H1 (cell line): ENCODE data around the gene HACD1. TPM values are rescaled to one million over a fixed set of nuclear protein-coding genes. Genes with fewer than 3 reads are reported as not detected.

Experiments used
- CTCF ChIA-PET: fragments of 300-600 bp; sonication (Branson Sonifier 250); formaldehyde crosslinking; loops from one replicate; lab custom pipeline; 2021; ENCODE audit not compliant: partially characterized antibody; lab: Charles Lee
- POLR2A ChIA-PET: fragments of 300-600 bp; sonication (Branson Sonifier 250); formaldehyde crosslinking; loops from one replicate; lab custom pipeline; 2021; ENCODE audit warnings: inconsistent platforms; ENCODE audit not compliant: partially characterized antibody; lab: Charles Lee
- DNase-seq, 2 experiments: peaks; one replicate each; pipeline versions ENCODE4 v3.0.0 to v3.0.0-alpha.2; 2010 to 2022; ENCODE audit warnings: low spot score in 2 of 2, low read depth in 1 of 2, mixed read lengths in 1 of 2
- FAIRE-seq: peaks from 2 replicates; lab custom pipeline; 2011; peaks lifted over from hg19 to GRCh38; lab: Jason Lieb, UNC
- H2AFZ ChIP-seq: 2 replicates; pipeline ENCODE4 v1.8.1; 2012; ENCODE audit warnings: low read length, inconsistent platforms
- H2AK5ac ChIP-seq: 2 replicates; pipeline ENCODE4 v1.6.1; 2013; ENCODE audit warnings: low read depth, low read length
- H2BK120ac ChIP-seq: replicated peaks from 2 replicates; pipeline ENCODE3; 2013; ENCODE audit warnings: low read depth, low read length, inconsistent platforms
- H2BK12ac ChIP-seq: 2 replicates; pipeline ENCODE4 v1.6.1; 2013; ENCODE audit warnings: low read depth, low read length
- H2BK15ac ChIP-seq: 2 replicates; pipeline ENCODE4 v1.6.1; 2013; ENCODE audit warnings: low read length
- H2BK20ac ChIP-seq: 2 replicates; pipeline ENCODE4 v1.6.1; 2013; ENCODE audit warnings: low read length
- H2BK5ac ChIP-seq: 2 replicates; pipeline ENCODE4 v1.6.1; 2013; ENCODE audit warnings: low read depth, low read length
- H3K14ac ChIP-seq: 2 replicates; pipeline ENCODE4 v1.6.1; 2013; ENCODE audit warnings: inconsistent platforms; ENCODE audit not compliant: insufficient read length
- H3K18ac ChIP-seq: 2 replicates; pipeline ENCODE4 v1.6.1; 2013; ENCODE audit warnings: low read length; ENCODE audit errors: extremely low read depth
- H3K23ac ChIP-seq: 2 replicates; pipeline ENCODE4 v1.6.1; 2013; ENCODE audit warnings: inconsistent platforms; ENCODE audit not compliant: insufficient read length
- H3K23me2 ChIP-seq: 2 replicates; pipeline ENCODE4 v1.6.1; 2013; ENCODE audit warnings: low read depth, low read length
- H3K27ac ChIP-seq: 2 replicates; pipeline ENCODE4 v1.6.1; 2011; ENCODE audit warnings: low read depth, low read length, inconsistent platforms
- H3K27me3 ChIP-seq, 4 experiments: replicated peaks in 1 of 4; 1 replicate in 1 of 4; 2 replicates in 3 of 4; pipeline versions ENCODE4 v1.6.1 to v1.8.1; 2011 to 2013; ENCODE audit warnings: low read length in 3 of 4, mild to moderate bottlenecking in 3 of 4, inconsistent platforms in 2 of 4, mixed read lengths in 2 of 4, moderate library complexity in 1 of 4; ENCODE audit not compliant: control insufficient read depth in 3 of 4, insufficient read depth in 3 of 4; ENCODE audit errors: extremely low read depth in 1 of 4
- H3K36me3 ChIP-seq, 4 experiments: 2 replicates each; pipeline versions ENCODE4 v1.6.1 to v1.8.1; 2011 to 2013; ENCODE audit warnings: mild to moderate bottlenecking in 4 of 4, low read length in 3 of 4, moderate library complexity in 2 of 4, control low read depth in 1 of 4, inconsistent platforms in 1 of 4; ENCODE audit not compliant: insufficient read depth in 4 of 4, control insufficient read depth in 2 of 4
- H3K4ac ChIP-seq: replicated peaks from 2 replicates; pipeline ENCODE3; 2013; ENCODE audit warnings: low read length, low read depth, mixed read lengths, inconsistent platforms; ENCODE audit not compliant: insufficient read length
- H3K4me1 ChIP-seq, 4 experiments: replicated peaks in 1 of 4; 1 replicate in 1 of 4; 2 replicates in 3 of 4; pipeline versions ENCODE4 v1.6.1 to v1.8.1; 2011 to 2013; ENCODE audit warnings: low read length in 3 of 4, inconsistent platforms in 2 of 4, mixed read lengths in 1 of 4; ENCODE audit not compliant: insufficient read depth in 4 of 4, control insufficient read depth in 3 of 4
- H3K4me2 ChIP-seq, 2 experiments: 2 replicates each; pipeline versions ENCODE4 v1.6.1 to v1.8.1; 2011 to 2013; ENCODE audit warnings: low read depth in 2 of 2, low read length in 2 of 2, control low read depth in 1 of 2, inconsistent platforms in 1 of 2, mild to moderate bottlenecking in 1 of 2; ENCODE audit not compliant: insufficient read depth in 1 of 2
- H3K4me3 ChIP-seq, 4 experiments: fragments of 200-600, 300-600 bp in 1 of 4; sonication (generic), shearing (Covaris generic), sonication (Bioruptor Twin) in 1 of 4; 2 replicates each; pipeline versions ENCODE4 v1.5.1 to v1.8.1; 2011 to 2016; ENCODE audit warnings: low read length in 4 of 4, low read depth in 3 of 4, control low read depth in 2 of 4, inconsistent platforms in 2 of 4, mild to moderate bottlenecking in 2 of 4, mixed read lengths in 1 of 4, moderate library complexity in 1 of 4; ENCODE audit not compliant: insufficient read depth in 2 of 4; ENCODE audit errors: extremely low read depth in 1 of 4
- H3K56ac ChIP-seq: replicated peaks from 2 replicates; pipeline ENCODE3; 2013; ENCODE audit warnings: low read depth, mild to moderate bottlenecking, mixed read lengths, low read length, inconsistent platforms; ENCODE audit not compliant: insufficient read length
- H3K79me1 ChIP-seq: 2 replicates; pipeline ENCODE4 v1.6.1; 2013; ENCODE audit warnings: low read depth, low read length, control low read depth
- H3K79me2 ChIP-seq, 2 experiments: 2 replicates each; pipeline versions ENCODE4 v1.6.1 to v1.8.1; 2012 to 2013; ENCODE audit warnings: low read length in 2 of 2, mild to moderate bottlenecking in 2 of 2, inconsistent platforms in 1 of 2; ENCODE audit not compliant: insufficient read depth in 2 of 2, control insufficient read depth in 1 of 2
- H3K9ac ChIP-seq, 4 experiments: replicated peaks in 1 of 4; 1 replicate in 1 of 4; 2 replicates in 3 of 4; pipeline versions ENCODE4 v1.6.1 to v1.8.1; 2011 to 2013; ENCODE audit warnings: low read depth in 3 of 4, low read length in 3 of 4, control low read depth in 2 of 4, mild to moderate bottlenecking in 2 of 4, moderate library complexity in 2 of 4, inconsistent platforms in 1 of 4; ENCODE audit errors: extremely low read depth in 1 of 4
- H3K9me3 ChIP-seq, 2 experiments: 2 replicates each; pipeline versions ENCODE4 v1.6.1 to v1.8.1; 2012 to 2013; ENCODE audit warnings: mild to moderate bottlenecking in 2 of 2, moderate library complexity in 2 of 2, control low read depth in 1 of 2, inconsistent platforms in 1 of 2, low read depth in 1 of 2, low read length in 1 of 2, mixed read lengths in 1 of 2; ENCODE audit not compliant: insufficient read depth in 2 of 2
- H4K20me1 ChIP-seq, 2 experiments: replicated peaks in 1 of 2; 2 replicates each; pipeline versions ENCODE3 to v1.8.1; 2011 to 2013; ENCODE audit warnings: inconsistent platforms in 2 of 2, low read length in 2 of 2, mild to moderate bottlenecking in 1 of 2; ENCODE audit not compliant: insufficient read depth in 2 of 2, control insufficient read depth in 1 of 2
- H4K5ac ChIP-seq: 2 replicates; pipeline ENCODE4 v1.6.1; 2013; ENCODE audit warnings: low read length, low read depth, mixed read lengths, inconsistent platforms; ENCODE audit not compliant: insufficient read length
- H4K8ac ChIP-seq: 2 replicates; pipeline ENCODE4 v1.8.0; 2013; ENCODE audit warnings: mild to moderate bottlenecking, moderate library complexity, low read length, inconsistent platforms; ENCODE audit not compliant: insufficient read depth; ENCODE audit errors: extremely low read depth
- H4K91ac ChIP-seq: replicated peaks from 2 replicates; pipeline ENCODE3; 2013; ENCODE audit warnings: low read length, mixed read lengths, inconsistent platforms; ENCODE audit not compliant: insufficient read length
- ASH2L ChIP-seq: fragments of 200-600, 300-600 bp; sonication (generic); IDR thresholded peaks from one replicate; pipeline ENCODE4 v1.7.1; 2017; ENCODE audit warnings: low read length
- BACH1 ChIP-seq: IDR thresholded peaks from 2 replicates; pipeline ENCODE4 v1.6.1; 2012; ENCODE audit warnings: low read length, improper control_type of control experiment
- BCL11A ChIP-seq, 2 experiments: IDR thresholded peaks; one replicate each; pipeline ENCODE4 v1.6.1; 2011; ENCODE audit warnings: low read depth in 2 of 2, low read length in 2 of 2, mild to moderate bottlenecking in 2 of 2
- CBX8 ChIP-seq: fragments of 300-800, 300-1000 bp; sonication (generic); IDR thresholded peaks from 2 replicates; pipeline ENCODE4 v1.7.1; 2016; ENCODE audit warnings: low read depth, low read length, borderline replicate concordance
- EGR1 ChIP-seq: IDR thresholded peaks from 2 replicates; pipeline ENCODE4 v1.6.1; 2011; ENCODE audit warnings: low read depth, low read length, borderline replicate concordance
- GABPA ChIP-seq: IDR thresholded peaks from 2 replicates; pipeline ENCODE4 v1.6.1; 2011; ENCODE audit warnings: mild to moderate bottlenecking, low read length, moderate library complexity, borderline replicate concordance; ENCODE audit not compliant: insufficient read depth
- HDAC6 ChIP-seq: IDR thresholded peaks from one replicate; pipeline ENCODE4 v1.7.1; 2012; ENCODE audit warnings: low read depth, mild to moderate bottlenecking, inconsistent platforms, low read length, moderate library complexity
- KDM4A ChIP-seq: IDR thresholded peaks from one replicate; pipeline ENCODE4 v1.7.1; 2012; ENCODE audit warnings: low read depth, mild to moderate bottlenecking, moderate library complexity, low read length, inconsistent platforms; ENCODE audit not compliant: severe bottlenecking
- SIN3A ChIP-seq, 2 experiments: IDR thresholded peaks in 1 of 2; conservative IDR thresholded peaks in 1 of 2; 2 replicates each; pipeline ENCODE4 v1.6.1; 2011 to 2012; ENCODE audit warnings: low read length in 2 of 2, improper control_type of control experiment in 1 of 2, low read depth in 1 of 2, mild to moderate bottlenecking in 1 of 2
- SIX5 ChIP-seq: IDR thresholded peaks from 2 replicates; pipeline ENCODE4 v1.6.1; 2011; ENCODE audit warnings: mild to moderate bottlenecking, low read depth, low read length
- SP2 ChIP-seq: IDR thresholded peaks from 2 replicates; pipeline ENCODE4 v1.6.1; 2012; ENCODE audit warnings: mild to moderate bottlenecking, low read length, inconsistent platforms
- SRF ChIP-seq: IDR thresholded peaks from 2 replicates; pipeline ENCODE4 v1.6.1; 2011; ENCODE audit warnings: mild to moderate bottlenecking, low read depth, low read length, moderate library complexity
- SUZ12 ChIP-seq: fragments of 200-600 bp; sonication (generic); IDR thresholded peaks from 2 replicates; pipeline ENCODE4 v1.6.1; 2012; ENCODE audit warnings: mild to moderate bottlenecking, inconsistent platforms, low read length, moderate library complexity, mixed read lengths
- TBP ChIP-seq: IDR thresholded peaks from 2 replicates; pipeline ENCODE4 v1.6.1; 2011; ENCODE audit warnings: low read depth, low read length, improper control_type of control experiment
- TCF12 ChIP-seq: IDR thresholded peaks from 2 replicates; pipeline ENCODE4 v1.6.1; 2011; ENCODE audit warnings: low read depth, mild to moderate bottlenecking, low read length
- polyA plus RNA-seq, 7 experiments: library from polyadenylated mRNA; depleted of rRNA in 3 of 7; stranded (reverse) in 5 of 7; unstranded in 2 of 7; fragments of >200 nt in 5 of 7; fragments of 200-250 nt in 2 of 7; gene quantifications; 1 replicate in 5 of 7; 2 replicates in 1 of 7; 4 replicates in 1 of 7; pipeline versions ENCODE4 v1.2.1 to v1.2.3, GENCODE V29; 2011 to 2013; ENCODE audit warnings: missing spikeins in 2 of 7, mixed read lengths in 2 of 7
- total RNA-seq: library from RNA; stranded (reverse); fragmentation: NEBNext Ultra II Directional; extraction: Animal tissue kit (Norgen Biotek cat#: 25700); gene quantifications from 2 replicates; pipeline ENCODE4 v1.2.1, GENCODE V29; 2021
- TF ChIP-seq, protein P1 (sequence below): IDR thresholded peaks from 2 replicates; pipeline ENCODE4 v1.6.1; 2011; ENCODE audit warnings: low read depth, mild to moderate bottlenecking, low read length; ENCODE audit not compliant: insufficient read depth

HACD1 gene
- total and polyA plus RNA-seq, 2 of the 8 experiments (the other 6 are each of a cell fraction or from before 2014, with no cell fraction given): 18.7 to 30.8 TPM

- Histone ChIP-seq H3K27ac (no peak overlapping the region), H4K91ac (no peak overlapping the region), H2BK15ac (no peak overlapping the region), H3K79me1 (peaks cover 2% of the 10 kb centered on the region), H3K23me2 (no peaks in the 10 kb centered on the region), H4K20me1 (peaks cover 0 to 1% of the 10 kb centered on the region in 2 experiments), H4K5ac (no peak overlapping the region), H4K8ac (no peak overlapping the region), H3K4me3 (no peak overlapping the region), H2AK5ac (no peak overlapping the region), H2BK5ac (no peak overlapping the region), H2BK120ac (no peak overlapping the region), H3K79me2 (peaks cover 13 to 94% of the 10 kb centered on the region in 2 experiments), H2AFZ (no peak overlapping the region), H3K56ac (no peak overlapping the region), H3K14ac (no peak overlapping the region), H2BK20ac (no peak overlapping the region), H3K9me3 (peaks cover 7 to 20% of the 10 kb centered on the region in 2 experiments; a peak in 3 of 4 replicates), H3K4me2 (no peak overlapping the region), H3K9ac (no peak overlapping the region), H3K4ac (no peak overlapping the region), H2BK12ac (no peak overlapping the region), H3K27me3 (no peaks in the 10 kb centered on the region), H3K4me1 (peaks cover 6 to 13% (median 7%) of the 10 kb centered on the region in 4 experiments; a peak in 4 of 7 replicates), H3K18ac (no peak overlapping the region), H3K36me3 (peaks cover 0 to 13% (median 6%) of the 10 kb centered on the region in 4 experiments; a peak in 4 of 8 replicates), H3K23ac (no peak overlapping the region)
- ChIA-PET CTCF (no interaction called here), POLR2A (interaction anchor here (1.0 to 2.3 kb wide), 2 partner anchors 9 to 18 kb away, joined by 3 to 9 read pairs; partner anchors contain the start of gene STAM)
- FAIRE-seq (no peak), DNase-seq (no peak)
- TF ChIP-seq ASH2L (no peak), TCF12 (no peak), BCL11A (IDR thresholded peaks at IDR 0.05; ENCODE audit: low read depth in 2 of 2, low read length in 2 of 2) (no peak), EGR1 (no peak), HDAC6 (no peak), GABPA (no peak), SIX5 (no peak), SRF (no peak), KDM4A (no peak), BACH1 (no peak), SIN3A (conservative IDR thresholded peaks at IDR 0.05 in 1 of 2, IDR thresholded peaks at IDR 0.05 in 1 of 2; ENCODE audit: low read depth in 1 of 2, low read length in 2 of 2) (no peak), TBP (no peak), SUZ12 (no peak), SP2 (no peak), CBX8 (no peak)
- TF ChIP-seq, protein P1, sequence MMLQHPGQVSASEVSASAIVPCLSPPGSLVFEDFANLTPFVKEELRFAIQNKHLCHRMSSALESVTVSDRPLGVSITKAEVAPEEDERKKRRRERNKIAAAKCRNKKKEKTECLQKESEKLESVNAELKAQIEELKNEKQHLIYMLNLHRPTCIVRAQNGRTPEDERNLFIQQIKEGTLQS: no peak
Measured at GRCh38 chr10:17652585-17652984, 35.4 kb upstream of the HACD1 start.
